HCT116 (cell line): ENCODE results near the gene TAF5. TPM values are rescaled to one million over a fixed set of nuclear protein-coding genes. Genes with fewer than 3 reads are reported as not detected.

Experiments used
- ATAC-seq: fragments of 200-7000 bp; cut with Tn5 transposase; 2 replicates; pipeline ENCODE4 v1.9.1; 2020; ENCODE audit warnings: mild to moderate bottlenecking, moderate library complexity
- BruUV-seq: library from RNA; stranded (reverse); fragments of 400-500 nt; replicated peaks from 2 replicates; lab custom pipeline; 2021; lab: Mats Ljungman, UMichigan
- CTCF ChIA-PET: fragments of 300-600 bp; sonication (Branson Sonifier 250); formaldehyde crosslinking; loops from one replicate; lab custom pipeline; 2021; ENCODE audit warnings: antibody characterized with exemption; lab: Charles Lee
- POLR2A ChIA-PET: fragments of 300-600, 350-600 bp; sonication (Branson Sonifier 250); formaldehyde crosslinking; loops from one replicate; lab custom pipeline; 2021; ENCODE audit warnings: antibody characterized with exemption; lab: Charles Lee
- RAD21 ChIA-PET, 2 experiments: fragments of 300-600 bp; sonication (Branson Sonifier 250); formaldehyde crosslinking; loops; one replicate each; lab custom pipeline; 2023; ENCODE audit warnings: low total read pairs in 2 of 2; ENCODE audit not compliant: uncharacterized antibody in 2 of 2, unreplicated experiment in 2 of 2, low non-redundant PET in 1 of 2; lab: Charles Lee
- DNase-seq: peaks from one replicate; pipeline ENCODE4 v3.0.0-alpha.2; 2010; ENCODE audit warnings: low read depth, low spot score
- H2AFZ ChIP-seq: fragments of 200-600 bp; shearing (Covaris generic), sonication (generic); 2 replicates; pipeline ENCODE4 v1.6.1; 2017; ENCODE audit warnings: low read depth, mixed run types, mixed read lengths, antibody characterized with exemption, low read length; ENCODE audit not compliant: poor library complexity, severe bottlenecking
- H3K27ac ChIP-seq: 2 replicates; pipeline ENCODE4 v1.5.1; 2012; ENCODE audit warnings: low read depth, low read length
- H3K27me3 ChIP-seq: fragments of 200-600 bp; sonication (generic); 2 replicates; pipeline ENCODE4 v1.6.1; 2016; ENCODE audit warnings: mixed run types, low read length, mixed read lengths; ENCODE audit not compliant: insufficient read depth
- H3K36me3 ChIP-seq, 2 experiments: fragments of 200-500 bp in 1 of 2; fragments of 200-600 bp in 1 of 2; sonication (Bioruptor generic) in 1 of 2; sonication (generic) in 1 of 2; 2 replicates each; pipeline versions ENCODE4 v1.5.1 to v1.6.1; 2014 to 2016; ENCODE audit warnings: low read length in 2 of 2, inconsistent platforms in 1 of 2, mixed read lengths in 1 of 2, mixed run types in 1 of 2; ENCODE audit not compliant: insufficient read depth in 2 of 2, control insufficient read depth in 1 of 2
- H3K4me1 ChIP-seq, 2 experiments: fragments of 200-600 bp in 1 of 2; sonication (generic) in 1 of 2; 2 replicates each; pipeline versions ENCODE4 v1.5.1 to v1.6.1; 2012 to 2017; ENCODE audit warnings: low read length in 2 of 2, inconsistent platforms in 1 of 2, mild to moderate bottlenecking in 1 of 2, mixed read lengths in 1 of 2, mixed run types in 1 of 2, moderate library complexity in 1 of 2; ENCODE audit not compliant: insufficient read depth in 2 of 2, control insufficient read depth in 1 of 2
- H3K4me2 ChIP-seq: fragments of 200-600 bp; sonication (generic); 2 replicates; pipeline ENCODE4 v1.6.1; 2017; ENCODE audit warnings: mixed run types, low read length, mixed read lengths
- H3K4me3 ChIP-seq, 2 experiments: fragments of 200-600 bp in 1 of 2; sonication (generic) in 1 of 2; replicated peaks in 1 of 2; 2 replicates each; pipeline ENCODE4 v1.5.1; 2011 to 2016; ENCODE audit warnings: low read length in 2 of 2, control low read depth in 1 of 2, low read depth in 1 of 2, mild to moderate bottlenecking in 1 of 2, mixed read lengths in 1 of 2, mixed run types in 1 of 2
- H3K79me2 ChIP-seq: fragments of 200-600 bp; sonication (generic); 2 replicates; pipeline ENCODE4 v1.6.1; 2017; ENCODE audit warnings: mild to moderate bottlenecking, mixed run types, low read length, moderate library complexity, mixed read lengths; ENCODE audit not compliant: insufficient read depth
- H3K9ac ChIP-seq: fragments of 200-600 bp; sonication (generic); 2 replicates; pipeline ENCODE4 v1.6.1; 2016; ENCODE audit warnings: low read length, mixed read lengths
- H3K9me2 ChIP-seq: fragments of 200-600 bp; sonication (generic), shearing (Covaris generic); 2 replicates; pipeline ENCODE4 v1.6.1; 2017; ENCODE audit warnings: mixed run types, mild to moderate bottlenecking, moderate library complexity; ENCODE audit not compliant: insufficient read depth
- H3K9me3 ChIP-seq, 2 experiments: fragments of 200-500 bp in 1 of 2; fragments of 200-600 bp in 1 of 2; sonication (Bioruptor generic) in 1 of 2; sonication (generic) in 1 of 2; 2 replicates each; pipeline ENCODE4 v1.6.1; 2014 to 2017; ENCODE audit warnings: low read length in 2 of 2, mixed read lengths in 2 of 2, inconsistent platforms in 1 of 2, low read depth in 1 of 2, mild to moderate bottlenecking in 1 of 2, mixed run types in 1 of 2, moderate library complexity in 1 of 2; ENCODE audit not compliant: control insufficient read depth in 1 of 2, insufficient read depth in 1 of 2
- H4K20me1 ChIP-seq: fragments of 200-600 bp; sonication (generic), shearing (Covaris generic); 2 replicates; pipeline ENCODE4 v1.6.1; 2017; ENCODE audit warnings: mixed run types, mild to moderate bottlenecking, moderate library complexity; ENCODE audit not compliant: insufficient read depth
- RAD21 ChIP-seq: IDR thresholded peaks from 2 replicates; pipeline ENCODE4 v1.6.1; 2012; ENCODE audit warnings: low read depth, mild to moderate bottlenecking
- ZNF274 ChIP-seq: fragments of 200-500 bp; sonication (Bioruptor generic); IDR thresholded peaks from 2 replicates; pipeline ENCODE4 v1.6.1; 2014; ENCODE audit warnings: mild to moderate bottlenecking, low read depth, low read length, inconsistent platforms
- intact Hi-C: fragments of 100-400 bp; cut with micrococcal nuclease; formaldehyde crosslinking; loops from 2 replicates; pipeline ENCODE4 v1.10.0; 2022
- total RNA-seq: library from RNA; stranded (reverse); gene quantifications from one replicate; pipeline ENCODE4 v1.2.1, GENCODE V29; 2021; ENCODE audit not compliant: unreplicated experiment
- TF ChIP-seq, protein P1 (sequence below): IDR thresholded peaks from 2 replicates; pipeline ENCODE4 v1.6.1; 2011; ENCODE audit warnings: mild to moderate bottlenecking, low read length, moderate library complexity; ENCODE audit not compliant: insufficient replicate concordance; ENCODE audit errors: extremely low read depth
- TF ChIP-seq, protein P2 (sequence below), 3 experiments: fragments of 200-600 bp in 1 of 3; sonication (generic) in 1 of 3; IDR thresholded peaks in 2 of 3; conservative IDR thresholded peaks in 1 of 3; 2 replicates each; pipeline ENCODE4 v1.5.1; 2012 to 2017; ENCODE audit warnings: low read depth in 2 of 3, low read length in 2 of 3, antibody characterized with exemption in 1 of 3, borderline replicate concordance in 1 of 3, control low read depth in 1 of 3, mild to moderate bottlenecking in 1 of 3, mixed read lengths in 1 of 3, mixed run types in 1 of 3, moderate library complexity in 1 of 3; ENCODE audit not compliant: insufficient read depth in 1 of 3

Gene TAF5
- total RNA-seq, 1 experiment from 2014 or later = 9.2 TPM

DNA sequence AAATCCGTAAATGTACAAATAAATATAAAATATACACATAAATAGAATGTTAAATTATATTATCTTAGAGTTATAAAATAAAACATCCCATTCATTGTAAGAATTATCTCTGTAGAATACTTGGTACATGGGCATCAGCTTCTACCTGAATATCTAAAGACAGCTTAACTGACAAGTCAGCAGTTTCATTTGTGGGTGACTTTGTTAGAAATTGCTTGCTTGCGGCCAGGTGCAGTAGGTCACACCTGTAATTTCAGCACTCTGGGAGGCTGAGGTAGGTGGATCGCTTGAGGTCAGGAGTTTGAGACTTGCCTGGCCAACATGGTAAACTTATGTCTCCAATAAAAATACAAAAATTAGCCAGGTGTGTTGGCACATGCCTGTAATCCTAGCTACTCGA, 31.4 kb upstream of the TAF5 start:
- CTCF ChIA-PET = no interaction called here
- intact Hi-C loops = no loop called here

More for the DNA sequence above, 31.4 kb upstream of the TAF5 start:
- no peak for TF ChIP-seq RAD21
- TF ChIP-seq, protein P1, sequence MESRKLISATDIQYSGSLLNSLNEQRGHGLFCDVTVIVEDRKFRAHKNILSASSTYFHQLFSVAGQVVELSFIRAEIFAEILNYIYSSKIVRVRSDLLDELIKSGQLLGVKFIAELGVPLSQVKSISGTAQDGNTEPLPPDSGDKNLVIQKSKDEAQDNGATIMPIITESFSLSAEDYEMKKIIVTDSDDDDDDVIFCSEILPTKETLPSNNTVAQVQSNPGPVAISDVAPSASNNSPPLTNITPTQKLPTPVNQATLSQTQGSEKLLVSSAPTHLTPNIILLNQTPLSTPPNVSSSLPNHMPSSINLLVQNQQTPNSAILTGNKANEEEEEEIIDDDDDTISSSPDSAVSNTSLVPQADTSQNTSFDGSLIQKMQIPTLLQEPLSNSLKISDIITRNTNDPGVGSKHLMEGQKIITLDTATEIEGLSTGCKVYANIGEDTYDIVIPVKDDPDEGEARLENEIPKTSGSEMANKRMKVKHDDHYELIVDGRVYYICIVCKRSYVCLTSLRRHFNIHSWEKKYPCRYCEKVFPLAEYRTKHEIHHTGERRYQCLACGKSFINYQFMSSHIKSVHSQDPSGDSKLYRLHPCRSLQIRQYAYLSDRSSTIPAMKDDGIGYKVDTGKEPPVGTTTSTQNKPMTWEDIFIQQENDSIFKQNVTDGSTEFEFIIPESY = no peak
- TF ChIP-seq ZNF274 = no peak
- TF ChIP-seq, protein P2, sequence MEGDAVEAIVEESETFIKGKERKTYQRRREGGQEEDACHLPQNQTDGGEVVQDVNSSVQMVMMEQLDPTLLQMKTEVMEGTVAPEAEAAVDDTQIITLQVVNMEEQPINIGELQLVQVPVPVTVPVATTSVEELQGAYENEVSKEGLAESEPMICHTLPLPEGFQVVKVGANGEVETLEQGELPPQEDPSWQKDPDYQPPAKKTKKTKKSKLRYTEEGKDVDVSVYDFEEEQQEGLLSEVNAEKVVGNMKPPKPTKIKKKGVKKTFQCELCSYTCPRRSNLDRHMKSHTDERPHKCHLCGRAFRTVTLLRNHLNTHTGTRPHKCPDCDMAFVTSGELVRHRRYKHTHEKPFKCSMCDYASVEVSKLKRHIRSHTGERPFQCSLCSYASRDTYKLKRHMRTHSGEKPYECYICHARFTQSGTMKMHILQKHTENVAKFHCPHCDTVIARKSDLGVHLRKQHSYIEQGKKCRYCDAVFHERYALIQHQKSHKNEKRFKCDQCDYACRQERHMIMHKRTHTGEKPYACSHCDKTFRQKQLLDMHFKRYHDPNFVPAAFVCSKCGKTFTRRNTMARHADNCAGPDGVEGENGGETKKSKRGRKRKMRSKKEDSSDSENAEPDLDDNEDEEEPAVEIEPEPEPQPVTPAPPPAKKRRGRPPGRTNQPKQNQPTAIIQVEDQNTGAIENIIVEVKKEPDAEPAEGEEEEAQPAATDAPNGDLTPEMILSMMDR (IDR thresholded peaks at IDR 0.05 in 2 of 3, conservative IDR thresholded peaks at IDR 0.05 in 1 of 3; ENCODE audit: borderline replicate concordance in 1 of 3, insufficient read depth in 1 of 3, low read depth in 2 of 3, low read length in 2 of 3) = no peak
- H4K20me1 ChIP-seq = peaks cover 5% of the 10 kb centered on the region; the same call in 1 of the 2 replicates
- no TSS peak for BruUV-seq
- RAD21 ChIA-PET = no interaction called here
- no peaks in the 10 kb centered on the region for H3K27me3 ChIP-seq
- peaks cover 26% of the 10 kb centered on the region for H3K79me2 ChIP-seq
- DNase-seq (no peak), ATAC-seq (no peak)
- H3K9me3 ChIP-seq = no peaks in the 10 kb centered on the region
- H3K4me1 ChIP-seq = no peaks in the 10 kb centered on the region
- POLR2A ChIA-PET = no interaction called here
- H3K9me2 ChIP-seq = no peaks in the 10 kb centered on the region
- H3K9ac ChIP-seq = no peak overlapping the region
- H3K4me3 ChIP-seq = no peak overlapping the region
- H2AFZ ChIP-seq = no peak overlapping the region
- H3K27ac ChIP-seq = no peak overlapping the region
- peaks cover 37 to 47% of the 10 kb centered on the region in 2 experiments for H3K36me3 ChIP-seq
- no peak overlapping the region for H3K4me2 ChIP-seq
